Heart left ventricle (tissue), 16 donors: ENCODE results near the gene PIP5K1B. TPM values are rescaled to one million over a fixed set of nuclear protein-coding genes. Genes with fewer than 3 reads are reported as not detected.

Experiments
- ATAC-seq, 4 donors: fragments of 200-7000 bp; cut with Tn5 transposase; one replicate each; pipeline ENCODE4 v1.9.1; 2020 to 2022; ENCODE audit warnings: moderate library complexity in 4 of 4, mild to moderate bottlenecking in 3 of 4, moderate number of reproducible peaks in 1 of 4
- DNase-seq, 5 donors: peaks; one replicate each; pipeline ENCODE4 v3.0.0-alpha.2; 2020
- H3K27ac ChIP-seq, 12 donors: fragments of 200-600 bp; sonication (generic) in 4 of 12; one replicate each; pipeline versions ENCODE4 v1.5.0 to v1.8.0; 2016 to 2022; ENCODE audit warnings: mild to moderate bottlenecking in 2 of 12
- H3K27me3 ChIP-seq, 9 donors: fragments of 200-600 bp; sonication (generic) in 2 of 9; one replicate each; pipeline versions ENCODE4 v1.5.1 to v1.8.0; 2016 to 2022; ENCODE audit warnings: mild to moderate bottlenecking in 3 of 9
- H3K36me3 ChIP-seq, 9 donors: fragments of 200-600 bp; sonication (generic) in 2 of 9; one replicate each; pipeline versions ENCODE4 v1.5.0 to v1.8.0; 2018 to 2022; ENCODE audit warnings: mild to moderate bottlenecking in 2 of 9
- H3K4me1 ChIP-seq, 12 donors: fragments of 200-600 bp; sonication (generic) in 4 of 12; one replicate each; pipeline versions ENCODE4 v1.5.0 to v1.8.0; 2016 to 2022; ENCODE audit warnings: mild to moderate bottlenecking in 3 of 12
- H3K4me3 ChIP-seq, 12 donors: fragments of 200-600 bp; sonication (generic) in 4 of 12; one replicate each; pipeline versions ENCODE4 v1.5.0 to v1.8.0; 2017 to 2022; ENCODE audit warnings: mild to moderate bottlenecking in 9 of 12, moderate library complexity in 4 of 12
- H3K9me3 ChIP-seq, 12 donors: fragments of 200-600 bp; sonication (generic) in 4 of 12; one replicate each; pipeline versions ENCODE4 v1.5.0 to v1.8.0; 2016 to 2022; ENCODE audit warnings: mild to moderate bottlenecking in 1 of 12
- CTCF ChIP-seq, 12 donors: fragments of 200-600 bp; sonication (generic) in 4 of 12; IDR thresholded peaks; one replicate each; pipeline versions ENCODE4 v1.5.0 to v1.8.0; 2018 to 2022; ENCODE audit warnings: antibody characterized with exemption in 12 of 12, mild to moderate bottlenecking in 5 of 12
- POLR2A ChIP-seq, 2 donors: fragments of 450-650 bp; IDR thresholded peaks; one replicate each; pipeline ENCODE4 v1.6.1; 2017; ENCODE audit warnings: antibody characterized with exemption in 2 of 2, mild to moderate bottlenecking in 2 of 2, moderate library complexity in 2 of 2
- WGBS, 4 donors: extraction: QIAGEN DNeasy Blood & Tissue Kit in 2 of 4; methylation state at CpG; one replicate each; pipeline versions ENCODE4 v1.1.5 to v1.1.7; 2013 to 2018; 5-methylcytosine and 5-hydroxymethylcytosine counted together
- intact Hi-C, 10 donors: fragments of 100-400 bp; cut with DNase I; formaldehyde crosslinking; loops; one replicate each; pipeline versions ENCODE4 v1.11.1 to v1.14.2; 2022
- polyA plus RNA-seq, 2 donors: library from polyadenylated mRNA; stranded (reverse); fragments of 200-250 nt; gene quantifications; one replicate each; pipeline ENCODE4 v1.2.3, GENCODE V29; 2013
- total RNA-seq, 9 donors: library from RNA; depleted of rRNA in 2 of 9; stranded (reverse); fragments of >200 nt in 2 of 9; fragmentation: NEBNext Ultra II Directional in 3 of 9; extraction: Animal tissue kit (Norgen Biotek cat#: 25700) in 3 of 9; gene quantifications; one replicate each; pipeline versions ENCODE4 v1.1.0 to v1.2.4, GENCODE V29; 2016 to 2023
- donor health status: ischemic (EF 13 %, LVEDD 7.1; RV severe dilation, severe dysfunction).
- donor health status: healthy with polysubstance abuse.
- donor health status: DM: no; HTN: yes; CAD: no.
- donor health status: DM: no; HTN: no; CAD: no.
- donor health status: ischemic (EF 25% LVEDD 6.9; RV normal size, moderate dysfunction).
- donor health status: ischemic (EF 25% LVEDD 5.7; RV mildly dilated, moderate dysfunction).
- donor health status: healthy.
- donor health status: DM: yes; HTN: yes; CAD: no.
- donor health status: ischemic (EF 35%, LVEDD 5.7; RV mildly dilated, moderate dysfunction).
- donor health status: nonischemic (EF 11% LVEDD 7.7; RV severe dilation, severe dysfunction).
- donor health status: DM: yes; HTN: yes; CAD: no.
- donor health status: PGD.
- donor health status: ischemic (EF 29% LVEDD 5.4; RV normal size, mild dysfunction).
- donor health status: nonischemic (EF 23%, LVEDD 6.1; RV moderate dilation, normal function).

PIP5K1B gene
- total and polyA plus RNA-seq, 11 donors: 8.6 to 68.0 (median 47.5) TPM

DNA sequence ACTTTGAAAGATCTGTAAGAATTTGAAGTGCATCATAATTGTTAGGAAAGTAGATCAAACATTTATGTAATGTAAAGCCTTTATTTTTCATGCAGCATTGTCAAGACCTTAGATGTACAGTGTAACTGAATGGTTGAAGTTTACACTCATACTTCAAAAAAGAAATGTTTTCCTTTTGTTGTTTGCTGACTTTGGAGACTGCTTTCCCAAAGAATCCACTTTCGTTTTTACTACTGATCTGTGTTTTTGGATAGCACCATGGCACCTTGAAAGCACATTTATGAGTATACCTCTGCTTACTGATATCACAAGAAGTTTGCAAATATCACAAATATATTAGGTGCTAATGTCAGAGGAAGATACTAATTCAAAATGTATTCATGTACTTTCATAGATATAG is 50.0 kb downstream of the PIP5K1B start:
- peaks cover 0 to 40% (median 1%) of the 10 kb centered on the region in 12 donors for H3K4me1 ChIP-seq
- ATAC-seq (no peak), DNase-seq (no peak)
- peaks cover 0 to 15% (median 0%) of the 10 kb centered on the region in 12 donors for H3K9me3 ChIP-seq
- H3K4me3 ChIP-seq: no peak overlapping the region
- intact Hi-C loops: no loop called here
- WGBS, 4 donors: 24 to 48% (median 40%) methylated on average over 1 of the region's 1 CpG
- H3K27me3 ChIP-seq: no peaks in the 10 kb centered on the region
- no peaks in the 10 kb centered on the region for H3K36me3 ChIP-seq
- no peak overlapping the region for H3K27ac ChIP-seq
- TF ChIP-seq CTCF (IDR thresholded peaks at IDR 0.05) (no peak), POLR2A (IDR thresholded peaks at IDR 0.05) (no peak)

DNA sequence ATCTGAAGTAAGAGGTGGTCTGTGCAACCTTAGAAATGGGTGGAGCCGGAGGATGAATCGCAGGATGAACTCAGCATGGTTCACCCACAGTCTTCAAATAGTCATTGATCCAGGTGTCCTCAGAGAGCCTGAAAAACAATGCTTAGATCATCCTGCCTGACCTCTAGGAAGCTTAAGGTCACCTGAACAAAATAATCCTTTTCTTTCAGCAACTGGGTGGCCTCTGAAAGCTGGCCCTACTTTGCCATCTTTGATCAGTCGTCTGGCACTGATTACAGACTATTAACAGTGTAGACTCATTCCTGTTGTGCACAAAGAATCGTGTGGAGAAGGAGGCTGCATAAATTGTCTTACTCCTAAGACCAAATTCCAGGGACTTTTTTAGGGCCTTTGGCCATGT is 50.7 kb downstream of the PIP5K1B start:
- TF ChIP-seq POLR2A (IDR thresholded peaks at IDR 0.05) (no peak), CTCF (IDR thresholded peaks at IDR 0.05) (no peak)
- WGBS, 4 donors: 53 to 64% (median 53%) methylated on average over 4 of the region's 4 CpGs
- intact Hi-C loops: no loop called here
- ATAC-seq: no peak
- Histone ChIP-seq H3K4me1 (peaks cover 0 to 40% (median 3%) of the 10 kb centered on the region in 12 donors), H3K4me3 (no peak overlapping the region), H3K27ac (no peak overlapping the region), H3K36me3 (no peaks in the 10 kb centered on the region), H3K27me3 (no peaks in the 10 kb centered on the region), H3K9me3 (peaks cover 0 to 15% (median 0%) of the 10 kb centered on the region in 12 donors)
- no peak for DNase-seq

GRCh38 chr9:68759981-68760673 is 55.1 kb downstream of the PIP5K1B start:
- peak overlapping the region in 3 of 12 donors; percentile 9 to 40 (median 24) for H3K27ac ChIP-seq
- TF ChIP-seq CTCF (IDR thresholded peaks at IDR 0.05) (no peak), POLR2A (IDR thresholded peaks at IDR 0.05) (no peak)
- ATAC-seq: peak in 1 of 4 donors; percentile 23
- H3K4me3 ChIP-seq: no peak overlapping the region
- no peak for DNase-seq
- peaks cover 0 to 57% (median 8%) of the 10 kb centered on the region in 12 donors for H3K4me1 ChIP-seq
- intact Hi-C loops: loop anchor here in 2 of 10 donors (2.0 to 10.0 kb wide), 2 partner anchors 19 to 45 kb away; no protein-coding TSS in a partner anchor
- H3K36me3 ChIP-seq: no peaks in the 10 kb centered on the region
- 38 to 53% (median 52%) methylated on average over 2 of the region's 2 CpGs for WGBS, 4 donors
- H3K9me3 ChIP-seq: peaks cover 0 to 15% (median 0%) of the 10 kb centered on the region in 12 donors
- H3K27me3 ChIP-seq: no peaks in the 10 kb centered on the region

GRCh38 chr9:68760674-68761333 is 55.8 kb downstream of the PIP5K1B start:
- Histone ChIP-seq H3K27me3 (no peaks in the 10 kb centered on the region), H3K4me1 (peaks cover 0 to 57% (median 7%) of the 10 kb centered on the region in 12 donors), H3K9me3 (peaks cover 0 to 15% (median 0%) of the 10 kb centered on the region in 12 donors), H3K4me3 (no peak overlapping the region), H3K36me3 (no peaks in the 10 kb centered on the region), H3K27ac (peak overlapping the region in 3 of 12 donors; percentile 20 to 40 (median 24))
- TF ChIP-seq POLR2A (IDR thresholded peaks at IDR 0.05): no peak
- no peak for TF ChIP-seq CTCF (IDR thresholded peaks at IDR 0.05)
- WGBS, 4 donors: 38 to 51% (median 46%) methylated on average over 2 of the region's 2 CpGs
- DNase-seq (no peak), ATAC-seq (peak in 1 of 4 donors; percentile 24)
- intact Hi-C loops: loop anchor here in 1 of 10 donors (10.0 kb wide), 1 partner anchor 46 kb away; no protein-coding TSS in a partner anchor
